Medulla oblongata (tissue), 1 donor: ENCODE measurements around the gene TBX5.
A peak's percentile ranks its signal among the peaks of the same experiment; 100 is the strongest.

Source experiments
- DNase-seq: peaks from one replicate; pipeline ENCODE4 v3.0.0-alpha.2; 2015; ENCODE audit errors: extremely low spot score

TBX5 gene

GRCh38 chr12:114431902-114432301, 26.0 kb upstream of the TBX5 start:
- DNase-seq = no peak

- DNase-seq = no peak
Observed at GRCh38 chr12:114430306-114430705, 24.4 kb upstream of the TBX5 start.

- DNase-seq = no peak
Observed at GRCh38 chr12:114425031-114425626, 19.2 kb upstream of the TBX5 start.

DNA sequence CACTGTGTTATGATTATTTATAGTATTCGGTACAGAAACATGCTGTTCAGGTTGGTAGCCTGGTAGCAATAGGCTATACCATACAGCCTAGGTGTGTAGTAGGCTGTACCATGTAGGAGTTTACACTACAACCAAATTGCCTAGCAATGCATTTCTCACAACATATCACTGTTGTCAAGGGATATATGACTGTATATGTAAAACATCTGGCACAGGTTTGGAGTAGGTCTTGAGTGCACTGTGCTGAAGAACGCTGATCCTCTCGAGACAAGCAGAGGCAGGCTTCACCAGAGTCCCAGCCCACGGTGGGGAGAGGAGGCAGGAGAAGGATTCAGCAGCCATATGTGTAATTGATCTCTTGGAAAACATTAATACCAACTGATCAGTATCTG, 15.0 kb upstream of the TBX5 start:
- no peak for DNase-seq

- no peak for DNase-seq
Observed at GRCh38 chr12:114420182-114420943, 14.4 kb upstream of the TBX5 start.

GRCh38 chr12:114416028-114416427, 10.1 kb upstream of the TBX5 start:
- DNase-seq = no peak

- no peak for DNase-seq
Observed at GRCh38 chr12:114415525-114415868, 9.6 kb upstream of the TBX5 start.

DNA sequence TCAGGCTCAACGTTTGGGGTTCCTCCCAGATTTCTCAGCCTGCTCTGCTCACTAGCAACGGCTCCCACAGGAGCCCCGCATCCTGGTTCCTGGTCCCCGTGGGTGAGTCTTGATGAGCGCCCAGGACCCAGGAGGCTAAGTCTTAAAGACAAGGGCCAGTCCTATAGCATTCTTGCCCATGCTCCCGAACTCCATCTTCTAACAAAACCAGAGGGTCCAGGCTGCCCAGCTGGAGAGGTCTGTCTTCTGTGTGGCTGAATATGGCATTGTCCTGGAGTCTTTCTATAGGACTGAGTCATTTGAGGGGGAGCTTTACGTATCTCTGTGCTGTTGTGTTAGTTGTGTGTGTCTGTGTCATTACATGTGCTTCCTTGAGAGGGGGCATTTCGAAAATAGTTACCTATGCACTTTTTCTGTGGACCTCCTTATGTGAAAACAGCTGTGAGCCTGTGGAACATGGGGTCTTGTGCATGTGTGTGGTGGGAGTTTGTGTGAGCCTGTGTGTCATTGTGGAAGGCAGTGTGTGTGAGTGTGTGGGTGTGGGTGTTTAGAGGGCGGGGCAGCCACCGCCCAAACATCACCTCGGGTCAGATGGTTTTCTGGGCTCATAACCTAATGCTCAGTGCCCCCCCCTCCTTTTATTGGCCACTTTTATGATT, 9.1 kb upstream of the TBX5 start:
- DNase-seq = no peak

DNA sequence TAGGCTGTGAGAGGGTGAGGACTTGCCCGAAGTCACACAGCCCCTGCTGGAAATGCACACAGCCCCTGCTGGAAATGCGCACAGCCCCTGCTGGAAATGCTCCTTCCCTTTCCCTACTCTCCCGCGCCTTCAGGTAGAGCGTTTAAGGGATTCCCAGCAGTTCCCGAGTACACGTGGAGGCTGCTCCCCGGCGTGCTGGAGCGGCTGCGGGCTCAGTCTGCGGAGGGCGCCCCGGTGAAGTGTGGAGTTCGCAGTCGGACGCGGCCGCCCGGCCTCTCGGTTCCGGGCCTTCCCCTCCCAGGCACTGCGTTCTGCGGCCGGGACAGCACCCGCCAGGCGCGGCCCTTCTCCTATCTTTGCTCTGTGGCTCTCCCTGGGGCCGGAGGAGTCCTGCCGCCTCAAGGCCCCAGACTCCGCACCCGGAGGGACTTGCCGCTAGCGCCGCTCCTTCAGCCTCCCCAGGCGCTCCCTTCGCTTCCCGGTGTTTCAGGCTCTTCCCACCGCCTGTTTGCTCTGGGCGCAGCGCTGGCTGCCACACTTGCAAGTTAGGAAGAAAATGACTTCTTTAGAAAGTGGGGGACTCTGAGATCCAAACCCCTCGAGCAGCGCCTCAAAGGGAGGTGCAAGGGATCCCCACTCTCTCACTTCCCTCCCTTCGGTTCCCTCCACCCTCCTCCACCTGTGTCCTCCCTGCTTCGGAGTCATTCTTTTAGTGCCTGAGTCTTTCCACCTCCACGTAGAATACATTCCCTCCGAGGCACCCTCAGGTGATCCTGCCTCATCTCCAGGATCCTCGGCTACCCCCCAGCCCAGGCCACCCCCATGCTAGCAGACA, 8.3 kb upstream of the TBX5 start:
- no peak for DNase-seq

DNA sequence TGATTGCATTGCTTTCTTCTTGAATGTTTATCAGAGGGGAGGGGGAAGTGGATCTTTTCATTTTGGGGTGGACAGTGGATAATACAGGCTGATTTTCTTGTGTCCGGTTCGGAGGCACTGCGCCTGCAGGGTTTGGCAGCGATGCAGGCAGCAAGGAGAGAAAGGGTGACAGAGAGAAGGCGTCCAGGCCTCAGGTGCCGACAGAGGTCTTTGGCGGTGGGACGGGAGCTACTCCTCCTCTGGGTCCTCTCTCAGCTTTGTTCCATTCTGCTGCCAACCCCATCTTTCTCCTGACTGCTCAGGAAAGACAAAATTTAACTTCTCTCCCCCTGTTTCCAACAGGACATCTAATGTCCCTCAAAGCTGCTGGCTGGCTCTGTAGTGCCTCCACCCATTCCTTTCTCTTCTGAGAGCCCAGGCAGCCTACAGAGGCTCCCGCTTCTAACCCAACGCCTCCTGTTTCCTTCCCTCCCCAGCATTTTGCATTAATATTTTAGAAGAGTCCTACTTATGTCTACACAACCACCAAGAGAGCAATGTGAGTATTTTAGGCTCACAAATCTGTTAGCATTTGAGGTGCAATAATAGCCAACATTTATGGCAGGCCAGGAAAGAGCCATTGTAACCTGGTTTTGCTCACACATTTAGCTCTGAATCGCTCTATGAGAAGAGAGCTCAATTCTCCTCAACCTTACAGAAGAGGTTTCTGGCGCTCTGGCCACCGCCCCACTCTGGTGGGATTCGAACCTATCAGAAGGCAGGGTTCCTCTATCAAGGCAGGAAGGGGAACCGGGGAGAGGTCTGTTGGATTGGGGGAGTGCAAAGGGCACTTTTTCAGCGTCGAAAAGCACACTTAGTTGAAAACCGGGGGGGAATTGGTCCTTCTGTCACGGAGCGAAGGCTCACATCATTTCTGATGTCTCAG, 7.1 kb upstream of the TBX5 start:
- no peak for DNase-seq

GRCh38 chr12:114412307-114412706, 6.4 kb upstream of the TBX5 start:
- no peak for DNase-seq

DNA sequence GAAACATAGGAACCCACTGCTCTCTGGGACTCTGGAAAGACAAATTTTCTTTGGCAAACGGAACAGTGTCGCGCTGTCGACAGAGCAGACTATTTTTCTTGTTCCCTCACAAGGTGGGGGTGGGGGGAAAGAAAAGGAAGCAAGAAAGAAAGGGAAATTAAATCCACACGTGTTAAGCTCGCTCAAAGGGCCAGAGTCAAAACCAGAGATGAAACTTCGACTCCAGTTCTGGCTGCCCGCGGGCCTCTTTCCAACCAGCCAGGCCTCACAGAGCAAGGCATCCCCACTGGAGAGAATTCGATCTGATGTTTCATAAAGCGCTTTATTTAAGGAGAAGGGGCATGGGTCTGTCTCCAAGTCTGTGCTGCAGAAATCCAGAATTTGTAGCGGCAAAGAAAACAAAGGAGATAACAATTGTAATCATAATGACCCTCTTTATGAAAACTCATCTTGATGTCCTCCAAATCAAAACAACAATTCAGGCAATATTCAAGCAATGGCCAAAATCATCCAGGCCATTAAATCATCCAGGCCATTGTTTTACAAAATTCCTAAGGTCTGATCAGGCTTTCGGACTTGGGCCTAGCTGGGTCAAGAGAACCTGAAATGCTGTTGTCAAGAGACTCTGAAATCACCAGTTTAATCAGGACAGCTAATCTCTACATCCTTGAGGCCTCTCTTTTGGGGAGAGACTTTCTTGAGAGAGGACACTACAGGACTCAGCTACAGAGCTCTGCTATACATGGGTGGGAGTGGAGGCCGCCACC, 5.3 kb upstream of the TBX5 start:
- no peak for DNase-seq

- DNase-seq = no peak
Observed at GRCh38 chr12:114409852-114410600, 4.1 kb upstream of the TBX5 start.

- DNase-seq = peak; percentile 6
Observed at GRCh38 chr12:114408886-114409851, 3.2 kb upstream of the TBX5 start.

DNA sequence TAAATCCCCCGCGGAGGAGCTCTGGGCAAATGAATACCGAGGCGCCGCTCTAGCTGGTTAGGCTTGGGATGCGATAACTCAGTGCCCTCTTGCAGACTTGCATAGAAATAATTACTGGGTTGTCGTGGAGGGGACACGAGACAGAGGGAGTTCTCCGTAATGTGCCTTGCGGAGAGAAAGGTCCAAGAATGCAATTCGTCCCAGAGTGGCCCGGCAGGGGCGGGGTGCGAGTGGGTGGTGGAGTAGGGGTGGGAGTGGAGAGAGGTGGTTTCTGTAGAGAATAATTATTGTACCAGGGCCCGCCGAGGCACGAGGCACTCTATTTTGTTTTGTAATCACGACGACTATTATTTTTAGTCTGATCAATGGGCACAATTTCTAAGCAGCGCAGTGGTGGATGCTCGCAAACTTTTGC, 2.5 kb upstream of the TBX5 start:
- no peak for DNase-seq

DNA sequence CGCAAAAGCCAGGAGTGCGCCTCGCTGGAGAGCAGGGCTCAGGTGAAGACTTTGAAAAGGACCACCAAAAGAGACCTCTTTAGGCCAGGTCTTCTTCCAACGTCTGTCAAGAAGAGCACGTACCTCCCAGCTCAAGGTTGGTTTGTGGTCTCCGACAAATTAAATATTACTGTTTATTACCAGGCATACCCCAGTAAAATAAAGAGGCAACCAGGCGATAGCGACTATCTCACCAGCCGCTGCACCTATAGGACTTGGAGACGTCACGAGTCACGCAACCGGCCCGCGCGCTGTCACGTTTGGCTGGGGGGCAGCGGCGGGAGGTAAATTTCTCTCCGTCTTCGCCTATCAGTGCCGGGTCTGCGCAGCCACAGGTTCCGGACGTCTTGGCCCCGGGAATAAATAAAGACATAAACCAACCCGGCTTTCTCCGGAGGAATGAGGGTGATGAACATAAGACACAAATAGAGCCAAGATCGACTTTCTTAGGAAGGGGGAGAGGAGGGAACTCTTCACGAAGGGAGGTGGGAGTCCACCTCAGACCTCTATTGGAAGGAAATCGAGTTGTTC, 2.0 kb upstream of the TBX5 start:
- DNase-seq = no peak

DNA sequence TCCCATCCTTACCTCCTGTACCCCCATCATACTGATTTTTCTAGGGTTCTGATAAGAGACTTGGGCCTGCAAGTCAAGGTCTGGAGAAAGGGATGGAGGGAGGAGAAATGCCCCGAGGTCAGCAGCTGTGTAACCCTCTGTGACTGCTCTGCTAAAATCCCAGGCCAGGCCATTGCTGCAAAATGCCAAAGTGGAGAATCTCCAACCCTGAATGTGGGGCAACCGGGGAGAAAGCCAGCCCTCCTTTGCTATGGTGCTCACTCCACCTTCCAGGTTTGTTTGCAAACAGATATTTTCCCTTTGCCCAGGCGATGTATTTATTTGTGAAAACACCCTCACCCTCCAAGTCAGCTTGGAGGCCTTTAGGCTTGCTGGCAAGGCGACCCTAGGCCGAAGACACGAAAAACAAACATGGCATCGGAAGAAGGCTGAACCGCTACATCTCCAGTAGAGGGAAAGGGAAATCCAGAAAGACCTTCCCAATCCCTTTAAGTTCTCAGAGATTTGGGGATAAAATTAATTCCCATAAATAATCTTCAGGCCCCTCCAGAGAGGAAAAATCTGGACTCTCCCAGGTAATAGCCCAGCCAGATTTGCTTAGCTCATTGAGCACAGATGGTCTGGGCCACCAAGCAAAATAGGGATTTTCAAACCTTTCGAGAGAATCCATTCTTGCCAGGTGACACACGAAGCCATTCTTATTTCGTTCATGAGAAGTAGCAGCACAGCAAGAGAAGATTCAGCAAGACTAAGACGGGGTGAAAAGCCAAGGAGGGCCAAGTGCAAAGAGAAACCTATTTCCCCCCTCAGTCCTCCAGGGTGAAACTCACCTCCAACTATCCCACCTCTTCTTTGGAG, 1.3 kb upstream of the TBX5 start:
- DNase-seq = no peak
